Loucy (cell line): Measurements from ENCODE around the gene CDC42BPB.

Experiments used
- H2AFZ ChIP-seq: fragments of 200-600 bp; sonication (generic); 2 replicates; pipeline ENCODE4 v1.6.0; 2016; ENCODE audit warnings: antibody characterized with exemption, mild to moderate bottlenecking, low read length, moderate library complexity
- H3F3A ChIP-seq: fragments of 200-600 bp; 2 replicates; pipeline ENCODE4 v1.6.0; 2016; ENCODE audit warnings: antibody characterized with exemption, low read depth, mild to moderate bottlenecking
- H3K27me3 ChIP-seq: fragments of 200-600 bp; sonication (generic); 2 replicates; pipeline ENCODE4 v1.6.1; 2014; ENCODE audit warnings: low read length, mild to moderate bottlenecking; ENCODE audit not compliant: insufficient read depth, poor library complexity, severe bottlenecking
- H3K36me3 ChIP-seq: fragments of 200-600 bp; sonication (generic); 2 replicates; pipeline ENCODE4 v1.6.1; 2016; ENCODE audit warnings: low read length; ENCODE audit not compliant: insufficient read depth
- H3K4me1 ChIP-seq: fragments of 200-600 bp; sonication (generic); 2 replicates; pipeline ENCODE4 v1.5.1; 2014; ENCODE audit warnings: low read length, mild to moderate bottlenecking; ENCODE audit not compliant: insufficient read depth, poor library complexity, severe bottlenecking
- H3K4me2 ChIP-seq: fragments of 200-600 bp; sonication (generic); 2 replicates; pipeline ENCODE4 v1.6.0; 2014; ENCODE audit warnings: antibody characterized with exemption, low read length, low read depth, mild to moderate bottlenecking; ENCODE audit not compliant: poor library complexity, severe bottlenecking
- H3K4me3 ChIP-seq: fragments of 200-600 bp; sonication (generic); 2 replicates; pipeline ENCODE4 v1.5.1; 2014; ENCODE audit warnings: low read length, mild to moderate bottlenecking, mixed read lengths; ENCODE audit not compliant: poor library complexity, severe bottlenecking
- H3K79me2 ChIP-seq: fragments of 200-600 bp; sonication (generic); 2 replicates; pipeline ENCODE4 v1.6.1; 2014; ENCODE audit warnings: low read length; ENCODE audit not compliant: insufficient read depth
- H3K9ac ChIP-seq: fragments of 200-600 bp; sonication (generic); 2 replicates; pipeline ENCODE4 v1.6.0; 2014; ENCODE audit warnings: mild to moderate bottlenecking, low read depth, low read length, moderate library complexity; ENCODE audit not compliant: poor library complexity, severe bottlenecking
- H3K9me2 ChIP-seq: fragments of 200-600 bp; sonication (generic); replicated peaks from 2 replicates; pipeline ENCODE4 v1.6.1; 2016; ENCODE audit warnings: low read depth, low read length, mixed read lengths
- H3K9me3 ChIP-seq: fragments of 200-600 bp; sonication (generic); 2 replicates; pipeline ENCODE4 v1.6.1; 2014; ENCODE audit warnings: mild to moderate bottlenecking, antibody characterized with exemption, low read length, low read depth; ENCODE audit not compliant: insufficient read depth
- H4K20me1 ChIP-seq: fragments of 200-600 bp; sonication (generic); 2 replicates; pipeline ENCODE4 v1.6.0; 2014; ENCODE audit warnings: antibody characterized with exemption, low read length, mild to moderate bottlenecking; ENCODE audit not compliant: insufficient read depth, poor library complexity, severe bottlenecking
- CTCF ChIP-seq: fragments of 200-600 bp; sonication (generic); conservative IDR thresholded peaks from 2 replicates; pipeline ENCODE4 v1.5.1; 2014; ENCODE audit warnings: mild to moderate bottlenecking, antibody characterized with exemption, low read length
- EZH2phosphoT487 ChIP-seq: fragments of 200-600 bp; IDR thresholded peaks from 2 replicates; pipeline ENCODE4 v1.6.1; 2018; ENCODE audit warnings: antibody characterized with exemption, mild to moderate bottlenecking, moderate library complexity, borderline replicate concordance

CDC42BPB gene

GRCh38 chr14:103070263-103070885 lies 13.0 kb upstream of the CDC42BPB start:
- Histone ChIP-seq H3F3A (no peaks in the 10 kb centered on the region), H2AFZ (no peak overlapping the region), H3K79me2 (no peaks in the 10 kb centered on the region), H3K9me2 (no peaks in the 10 kb centered on the region), H3K9me3 (no peaks in the 10 kb centered on the region), H3K9ac (no peak overlapping the region), H3K27me3 (no peaks in the 10 kb centered on the region), H3K36me3 (no peaks in the 10 kb centered on the region), H4K20me1 (no peaks in the 10 kb centered on the region), H3K4me2 (no peak overlapping the region), H3K4me3 (no peak overlapping the region), H3K4me1 (no peaks in the 10 kb centered on the region)
- no peak for TF ChIP-seq EZH2phosphoT487
- TF ChIP-seq CTCF, result no peak

GRCh38 chr14:103068351-103069073 lies 11.2 kb upstream of the CDC42BPB start:
- no peak overlapping the region for H3K4me2 ChIP-seq
- no peak overlapping the region for H3K9ac ChIP-seq
- H3F3A ChIP-seq, result no peaks in the 10 kb centered on the region
- no peak overlapping the region for H2AFZ ChIP-seq
- no peak overlapping the region for H3K4me3 ChIP-seq
- no peaks in the 10 kb centered on the region for H4K20me1 ChIP-seq
- no peaks in the 10 kb centered on the region for H3K27me3 ChIP-seq
- H3K79me2 ChIP-seq, result no peaks in the 10 kb centered on the region
- no peaks in the 10 kb centered on the region for H3K9me2 ChIP-seq
- H3K4me1 ChIP-seq, result no peaks in the 10 kb centered on the region
- no peaks in the 10 kb centered on the region for H3K9me3 ChIP-seq
- no peaks in the 10 kb centered on the region for H3K36me3 ChIP-seq
- TF ChIP-seq EZH2phosphoT487, result no peak
- TF ChIP-seq CTCF, result no peak

GRCh38 chr14:103067231-103067954 lies 10.0 kb upstream of the CDC42BPB start:
- no peak for TF ChIP-seq EZH2phosphoT487
- no peak for TF ChIP-seq CTCF
- H3K4me2 ChIP-seq, result no peak overlapping the region
- H3K4me3 ChIP-seq, result no peak overlapping the region

More at GRCh38 chr14:103067231-103067954, 10.0 kb upstream of the CDC42BPB start:
- H3K36me3 ChIP-seq, result no peaks in the 10 kb centered on the region
- no peak overlapping the region for H2AFZ ChIP-seq
- H3K79me2 ChIP-seq, result no peaks in the 10 kb centered on the region
- H3K9ac ChIP-seq, result no peak overlapping the region
- H3F3A ChIP-seq, result no peaks in the 10 kb centered on the region
- H3K9me2 ChIP-seq, result no peaks in the 10 kb centered on the region
- no peaks in the 10 kb centered on the region for H3K4me1 ChIP-seq
- H3K27me3 ChIP-seq, result no peaks in the 10 kb centered on the region
- H3K9me3 ChIP-seq, result no peaks in the 10 kb centered on the region
- no peaks in the 10 kb centered on the region for H4K20me1 ChIP-seq
